Measurements from ENCODE around the gene IGFL4. TPM values are rescaled to one million over a fixed set of nuclear protein-coding genes. Genes with fewer than 3 reads are reported as not detected.
A peak's percentile ranks its signal among the peaks of the same experiment; 100 is the strongest.

Gene IGFL4
- total and polyA plus RNA-seq, 10 of the 15 experiments (the other 5 are each of a cell fraction or from before 2014, with no cell fraction given): not detected

- Histone ChIP-seq H3K4me1 (ENCODE audit: control insufficient read depth, insufficient read depth, low read length) (peaks cover 5% of the 10 kb centered on the region), H3K36me3 (ENCODE audit: control insufficient read depth in 2 of 2, insufficient read depth in 2 of 2, low read length in 1 of 2) (no peaks in the 10 kb centered on the region; a peak in 1 of 4 replicates), H3K4me2 (ENCODE audit: control insufficient read depth, insufficient read depth) (no peak overlapping the region), H3K79me2 (ENCODE audit: control insufficient read depth, insufficient read depth, low read length) (no peaks in the 10 kb centered on the region), H3K27me3 (replicated peaks in 1 of 2; ENCODE audit: control insufficient read depth in 2 of 2, insufficient read depth in 2 of 2, low read length in 1 of 2) (no peaks in the 10 kb centered on the region), H4K20me1 (ENCODE audit: control insufficient read depth, insufficient read depth) (no peaks in the 10 kb centered on the region; the same call in 1 of the 2 replicates), H3K9me3 (replicated peaks; ENCODE audit: control insufficient read depth, insufficient read depth, low read length) (no peaks in the 10 kb centered on the region), H3K27ac (ENCODE audit: control insufficient read depth, insufficient read depth) (no peak overlapping the region), H3K9ac (ENCODE audit: control insufficient read depth, insufficient read depth, low read length) (no peak overlapping the region), H3K4me3 (no peak overlapping the region), H2AFZ (ENCODE audit: control insufficient read depth, low read depth, low read length) (no peak overlapping the region)
- ChIA-PET CTCF (interaction anchor here (0.7 kb wide), 1 partner anchor 246 kb away, joined by 3 read pairs; the partner anchor contains the start of gene SIX5), RAD21 (ENCODE audit: unreplicated experiment) (no interaction called here), SMC1A (ENCODE audit: uncharacterized antibody, unreplicated experiment) (no interaction called here), POLR2A (no interaction called here)
- in situ Hi-C loops (cut with MboI) (no loop called here), intact Hi-C loops (cut with micrococcal nuclease; ENCODE audit: unreplicated experiment) (no loop called here)
- FAIRE-seq (no peak), DNase-seq (ENCODE audit: low read depth, low spot score) (no peak), ATAC-seq (peak; percentile 66)
- no TSS peak for BruUV-seq (replicated peaks)
- TF ChIP-seq CHD4 (IDR thresholded peaks at IDR 0.05) (no peak), ZNF217 (IDR thresholded peaks at IDR 0.05) (no peak), HCFC1 (IDR thresholded peaks at IDR 0.05; ENCODE audit: low read length) (no peak), CEBPB (IDR thresholded peaks at IDR 0.05; ENCODE audit: borderline replicate concordance in 1 of 2, low read depth in 2 of 2, low read length in 2 of 2) (no peak), ZZZ3 (IDR thresholded peaks at IDR 0.05; ENCODE audit: control insufficient read depth, insufficient read length, low read depth) (no peak), YY1 (IDR thresholded peaks at IDR 0.05; ENCODE audit: low read depth, low read length) (no peak), IKZF2 (IDR thresholded peaks at IDR 0.05) (no peak), TCF7 (IDR thresholded peaks at IDR 0.05; ENCODE audit: borderline replicate concordance) (no peak), ZNF24 (IDR thresholded peaks at IDR 0.05) (no peak), JUND (IDR thresholded peaks at IDR 0.05; ENCODE audit: low read depth, low read length) (no peak), STAT1 (conservative IDR thresholded peaks at IDR 0.05) (no peak), POLR2AphosphoS5 (IDR thresholded peaks at IDR 0.05; ENCODE audit: low read length) (no peak), NBN (IDR thresholded peaks at IDR 0.05) (no peak), SIN3A (IDR thresholded peaks at IDR 0.05; ENCODE audit: low read depth, low read length) (no peak), ATF3 (IDR thresholded peaks at IDR 0.05; ENCODE audit: borderline replicate concordance, extremely low read depth, low read depth, low read length) (no peak)
- whole genome bisulfite sequencing (ENCODE audit: insufficient coverage, insufficient replicate concordance, low lambda C conversion rate, missing lambda C conversion rate): 64% methylated on average over 35 of the region's 74 CpGs
These were observed 25.7 kb downstream of the IGFL4 start for GRCh38 chr19:46014941-46015686.

Measured in GM12878 (cell line).